Calu3 (cell line): ENCODE data around the gene RNF208. TPM values are rescaled to one million over a fixed set of nuclear protein-coding genes. Genes with fewer than 3 reads are reported as not detected.

ENCODE experiments used
- BruUV-seq: library from RNA; stranded (reverse); fragments of 400-500 nt; replicated peaks from 2 replicates; lab custom pipeline; 2021; lab: Mats Ljungman, UMichigan
- CTCF ChIA-PET: fragments of 300-600 bp; sonication (Branson Sonifier 250); formaldehyde crosslinking; loops from one replicate; lab custom pipeline; 2022; ENCODE audit warnings: antibody characterized with exemption; lab: Charles Lee
- DNase-seq: peaks from one replicate; pipeline ENCODE4 v3.0.0; 2022
- H3K27ac Mint-ChIP-seq: one replicate; pipeline ENCODE4 v1.8.0; 2022; ENCODE audit warnings: mixed read lengths; ENCODE audit not compliant: unreplicated experiment
- H3K27me3 Mint-ChIP-seq: one replicate; pipeline ENCODE4 v1.8.0; 2022; ENCODE audit warnings: mixed read lengths; ENCODE audit not compliant: unreplicated experiment
- H3K36me3 Mint-ChIP-seq: one replicate; pipeline ENCODE4 v1.8.0; 2022; ENCODE audit warnings: mild to moderate bottlenecking, moderate library complexity, mixed read lengths; ENCODE audit not compliant: insufficient read depth, unreplicated experiment
- H3K4me1 Mint-ChIP-seq: one replicate; pipeline ENCODE4 v1.8.0; 2022; ENCODE audit warnings: mild to moderate bottlenecking, low read depth, mixed read lengths; ENCODE audit not compliant: unreplicated experiment
- H3K4me3 Mint-ChIP-seq: one replicate; pipeline ENCODE4 v1.8.0; 2022; ENCODE audit warnings: mild to moderate bottlenecking, low read depth, moderate library complexity, mixed read lengths; ENCODE audit not compliant: unreplicated experiment
- H3K9me3 Mint-ChIP-seq: one replicate; pipeline ENCODE4 v1.8.0; 2022; ENCODE audit warnings: low read depth, mixed read lengths; ENCODE audit not compliant: unreplicated experiment
- intact Hi-C: fragments of 100-400 bp; cut with micrococcal nuclease; formaldehyde crosslinking; loops from one replicate; pipeline ENCODE4 v1.10.0; 2022; ENCODE audit not compliant: unreplicated experiment
- total RNA-seq: library from RNA; stranded (reverse); gene quantifications from 2 replicates; pipeline ENCODE4 v1.2.3, GENCODE V29; 2022
- TF ChIP-seq, protein P1 (sequence below): fragments of 200-600 bp; IDR thresholded peaks from one replicate; pipeline ENCODE4 v1.8.0; 2022; ENCODE audit warnings: antibody characterized with exemption; ENCODE audit not compliant: unreplicated experiment

Gene RNF208
- total RNA-seq, 1 experiment from 2014 or later: 10.1 TPM

- Mint-ChIP-seq H3K9me3 (no peaks in the 10 kb centered on the region), H3K27me3 (peaks cover 17% of the 10 kb centered on the region), H3K4me1 (peaks cover 19% of the 10 kb centered on the region), H3K27ac (no peak overlapping the region), H3K36me3 (peaks cover 11% of the 10 kb centered on the region), H3K4me3 (no peak overlapping the region)
- no peak for DNase-seq
- no TSS peak for BruUV-seq
- CTCF ChIA-PET: no interaction called here
- intact Hi-C loops: no loop called here
- TF ChIP-seq, protein P1, sequence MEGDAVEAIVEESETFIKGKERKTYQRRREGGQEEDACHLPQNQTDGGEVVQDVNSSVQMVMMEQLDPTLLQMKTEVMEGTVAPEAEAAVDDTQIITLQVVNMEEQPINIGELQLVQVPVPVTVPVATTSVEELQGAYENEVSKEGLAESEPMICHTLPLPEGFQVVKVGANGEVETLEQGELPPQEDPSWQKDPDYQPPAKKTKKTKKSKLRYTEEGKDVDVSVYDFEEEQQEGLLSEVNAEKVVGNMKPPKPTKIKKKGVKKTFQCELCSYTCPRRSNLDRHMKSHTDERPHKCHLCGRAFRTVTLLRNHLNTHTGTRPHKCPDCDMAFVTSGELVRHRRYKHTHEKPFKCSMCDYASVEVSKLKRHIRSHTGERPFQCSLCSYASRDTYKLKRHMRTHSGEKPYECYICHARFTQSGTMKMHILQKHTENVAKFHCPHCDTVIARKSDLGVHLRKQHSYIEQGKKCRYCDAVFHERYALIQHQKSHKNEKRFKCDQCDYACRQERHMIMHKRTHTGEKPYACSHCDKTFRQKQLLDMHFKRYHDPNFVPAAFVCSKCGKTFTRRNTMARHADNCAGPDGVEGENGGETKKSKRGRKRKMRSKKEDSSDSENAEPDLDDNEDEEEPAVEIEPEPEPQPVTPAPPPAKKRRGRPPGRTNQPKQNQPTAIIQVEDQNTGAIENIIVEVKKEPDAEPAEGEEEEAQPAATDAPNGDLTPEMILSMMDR: no peak
Observed at GRCh38 chr9:137233143-137233980, 11.3 kb upstream of the RNF208 start.

DNA sequence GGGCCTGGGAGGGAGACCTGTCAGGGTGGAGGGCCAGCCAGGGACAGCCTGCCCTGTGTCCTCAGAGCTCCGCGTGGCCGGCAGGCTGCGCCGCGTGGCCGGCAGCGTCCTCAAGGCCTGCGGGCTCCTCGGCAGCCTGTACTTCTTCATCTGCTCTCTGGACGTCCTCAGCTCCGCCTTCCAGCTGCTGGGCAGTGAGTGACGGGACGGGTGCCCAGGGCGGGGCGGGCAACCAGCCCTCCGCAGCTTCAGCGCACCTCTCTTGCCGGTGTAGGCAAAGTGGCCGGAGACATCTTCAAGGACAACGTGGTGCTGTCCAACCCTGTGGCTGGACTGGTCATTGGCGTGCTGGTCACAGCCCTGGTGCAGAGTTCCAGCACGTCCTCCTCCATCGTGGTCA, 10.5 kb upstream of the RNF208 start:
- H3K27me3 Mint-ChIP-seq: peaks cover 17% of the 10 kb centered on the region
- peaks cover 14% of the 10 kb centered on the region for H3K36me3 Mint-ChIP-seq
- TF ChIP-seq, protein P1: no peak
- CTCF ChIA-PET: no interaction called here
- H3K27ac Mint-ChIP-seq: no peak overlapping the region
- intact Hi-C loops: no loop called here
- no peak overlapping the region for H3K4me3 Mint-ChIP-seq
- no TSS peak for BruUV-seq
- no peaks in the 10 kb centered on the region for H3K9me3 Mint-ChIP-seq
- H3K4me1 Mint-ChIP-seq: peaks cover 16% of the 10 kb centered on the region
- no peak for DNase-seq

- TF ChIP-seq, protein P1: no peak
- Mint-ChIP-seq H3K4me1 (peaks cover 18% of the 10 kb centered on the region), H3K27me3 (peaks cover 17% of the 10 kb centered on the region), H3K36me3 (peaks cover 19% of the 10 kb centered on the region), H3K27ac (no peak overlapping the region), H3K4me3 (no peak overlapping the region), H3K9me3 (no peaks in the 10 kb centered on the region)
- CTCF ChIA-PET: interaction anchor here (0.6 kb wide), 1 partner anchor 86 kb away, joined by 3 read pairs; no protein-coding TSS in a partner anchor
- no TSS peak for BruUV-seq
- intact Hi-C loops: no loop called here
- no peak for DNase-seq
Observed at GRCh38 chr9:137232101-137232500, 10.1 kb upstream of the RNF208 start.

- TF ChIP-seq, protein P1: no peak
- no peaks in the 10 kb centered on the region for H3K9me3 Mint-ChIP-seq
- no peak for DNase-seq
- CTCF ChIA-PET: interaction anchor here (0.6 kb wide), 1 partner anchor 86 kb away, joined by 3 read pairs; no protein-coding TSS in a partner anchor
- H3K4me1 Mint-ChIP-seq: peaks cover 22% of the 10 kb centered on the region
- H3K4me3 Mint-ChIP-seq: no peak overlapping the region
- H3K36me3 Mint-ChIP-seq: peaks cover 25% of the 10 kb centered on the region
- peaks cover 17% of the 10 kb centered on the region for H3K27me3 Mint-ChIP-seq
- no TSS peak for BruUV-seq
- intact Hi-C loops: no loop called here
- H3K27ac Mint-ChIP-seq: no peak overlapping the region
Observed at GRCh38 chr9:137231372-137232039, 9.5 kb upstream of the RNF208 start.
